ENCODE measurements around the gene CCDC83.

CCDC83 gene

DNA sequence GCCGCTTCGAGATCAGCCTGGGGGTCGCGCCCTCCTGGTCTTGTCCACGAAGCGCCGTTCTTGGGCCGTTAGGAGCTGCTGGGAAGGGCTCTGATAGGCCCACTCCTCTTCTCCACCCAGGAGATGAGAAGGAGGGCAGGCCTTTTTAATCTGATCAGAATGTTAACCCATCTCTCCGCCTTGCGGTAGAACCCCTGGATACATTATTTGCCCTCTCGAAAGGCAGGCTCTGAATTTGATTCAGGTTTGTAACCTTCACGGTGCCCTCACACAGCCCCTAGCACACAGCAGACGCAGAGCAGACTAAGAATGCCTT is at the start of gene CCDC83:
Gene CCDC83, plus strand, starts transcription at position 43 of the 316 bp plus-strand sequence. CDS start 9,741 bp downstream, outside the sequence.
- DNase-seq, result no peak

DNA sequence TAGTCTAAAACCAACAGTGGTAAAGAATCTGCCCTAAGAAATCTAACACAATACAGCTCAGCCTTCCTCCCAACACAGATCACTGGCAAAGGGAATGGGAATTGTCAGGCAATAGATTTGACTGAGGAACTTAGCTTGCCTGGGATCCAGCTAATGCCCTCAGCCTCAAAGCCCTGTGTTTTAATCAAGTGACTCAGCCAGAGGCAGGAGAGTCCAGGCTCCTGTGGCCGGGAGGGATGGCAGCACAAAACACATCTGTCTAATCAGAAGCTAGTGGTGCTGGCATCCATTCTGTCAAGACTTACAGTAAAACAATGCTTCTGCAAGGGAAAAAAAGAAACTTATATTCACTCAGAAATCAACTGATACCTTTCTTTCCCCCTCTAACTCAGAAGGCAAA is 49.8 kb upstream of the CCDC83 start:
- DNase-seq, result no peak

DNA sequence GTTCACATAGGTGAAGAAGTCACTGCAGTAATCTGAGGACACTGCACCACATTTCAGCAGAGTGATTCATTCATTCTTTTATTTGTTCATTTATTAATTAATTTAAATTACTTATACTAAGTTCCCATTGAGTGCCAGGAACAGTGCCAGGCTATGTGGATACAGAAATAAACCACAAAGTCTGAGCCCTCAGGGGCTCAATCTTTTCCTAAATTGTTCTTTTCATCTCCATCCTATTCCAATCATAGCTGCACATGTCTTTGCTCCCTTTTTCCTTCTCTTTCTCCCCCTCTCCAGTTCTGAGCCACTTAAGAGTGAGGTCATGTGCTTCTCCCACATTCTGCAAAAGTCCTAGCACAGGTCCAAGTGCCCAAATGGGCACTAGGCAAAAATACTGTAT is 49.2 kb upstream of the CCDC83 start:
- no peak for DNase-seq

DNA sequence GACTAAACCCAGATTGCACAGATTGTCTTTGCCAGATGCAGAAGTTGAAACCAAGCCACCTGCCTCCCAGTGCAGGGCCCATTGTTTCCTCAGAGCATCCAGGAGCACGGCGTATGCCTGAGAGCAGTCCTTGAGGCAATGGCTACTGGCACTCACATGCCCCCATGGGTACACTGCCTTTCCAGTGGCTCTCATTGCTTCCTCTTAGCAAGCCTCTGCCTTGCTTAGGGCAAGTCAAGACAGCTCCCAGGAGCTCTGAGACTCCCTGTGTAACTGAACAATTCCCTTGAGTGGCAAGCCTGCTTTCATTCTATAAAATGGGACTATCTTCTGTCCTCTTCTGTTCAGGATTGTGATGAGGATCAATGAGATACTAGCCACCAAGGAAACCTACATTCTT is 48.3 kb upstream of the CCDC83 start:
- no peak for DNase-seq

DNA sequence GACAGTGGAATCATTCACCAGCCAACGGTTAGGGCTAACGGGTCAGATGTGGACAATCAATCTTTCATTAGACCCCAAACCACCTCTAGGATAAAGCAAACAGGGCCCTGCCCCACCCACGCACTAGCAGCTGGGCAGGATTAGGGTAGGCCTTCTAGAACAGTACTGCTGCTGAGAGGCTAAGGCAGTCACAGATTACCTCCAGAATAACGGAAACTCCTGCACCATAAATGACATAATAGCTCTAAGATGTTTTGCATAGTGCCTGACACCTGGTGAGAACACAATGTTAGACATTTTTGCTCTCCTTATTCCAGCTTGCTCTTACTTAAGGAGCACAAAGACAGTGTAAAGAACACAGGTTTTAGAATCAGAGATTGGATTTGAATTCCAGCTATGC is 46.0 kb upstream of the CCDC83 start:
- DNase-seq, result no peak

DNA sequence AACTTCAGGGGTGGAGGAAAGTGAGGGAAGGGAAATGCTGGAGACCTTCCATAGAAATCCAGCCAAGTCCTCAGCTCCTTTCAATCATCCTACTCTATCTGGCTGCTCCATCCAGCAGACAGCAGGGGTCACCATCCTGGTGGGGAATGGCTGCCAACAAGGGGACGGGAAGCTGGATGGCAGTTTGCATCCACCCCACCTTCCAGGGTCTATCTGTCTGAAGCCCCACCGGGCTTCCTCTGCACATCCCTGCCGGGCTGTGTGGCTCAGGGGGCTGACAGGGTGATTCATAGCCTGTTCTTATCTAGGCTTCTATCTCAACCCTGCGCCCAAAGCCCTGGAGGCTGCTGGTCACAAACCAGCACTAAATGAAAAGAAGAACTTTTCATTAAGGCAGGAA is 45.3 kb upstream of the CCDC83 start:
- DNase-seq, result peak; percentile 71

DNA sequence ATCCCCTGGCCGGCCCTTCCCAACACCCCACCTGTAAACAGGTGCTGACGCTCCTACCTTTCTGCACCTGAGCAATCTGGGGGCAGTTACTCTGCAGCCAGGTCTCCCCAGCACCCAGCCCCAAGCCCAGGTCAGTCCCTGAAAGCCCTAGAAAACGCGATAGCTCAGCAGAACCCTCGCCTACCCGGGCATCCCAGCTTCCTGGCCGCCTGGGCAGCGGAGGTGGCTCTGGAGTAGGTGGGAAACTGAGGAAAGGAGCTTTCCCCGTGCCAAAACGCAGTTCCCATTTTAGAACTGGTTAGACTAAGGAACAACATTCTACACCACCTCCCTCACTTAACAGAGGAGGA is 44.7 kb upstream of the CCDC83 start:
- DNase-seq, result no peak

DNA sequence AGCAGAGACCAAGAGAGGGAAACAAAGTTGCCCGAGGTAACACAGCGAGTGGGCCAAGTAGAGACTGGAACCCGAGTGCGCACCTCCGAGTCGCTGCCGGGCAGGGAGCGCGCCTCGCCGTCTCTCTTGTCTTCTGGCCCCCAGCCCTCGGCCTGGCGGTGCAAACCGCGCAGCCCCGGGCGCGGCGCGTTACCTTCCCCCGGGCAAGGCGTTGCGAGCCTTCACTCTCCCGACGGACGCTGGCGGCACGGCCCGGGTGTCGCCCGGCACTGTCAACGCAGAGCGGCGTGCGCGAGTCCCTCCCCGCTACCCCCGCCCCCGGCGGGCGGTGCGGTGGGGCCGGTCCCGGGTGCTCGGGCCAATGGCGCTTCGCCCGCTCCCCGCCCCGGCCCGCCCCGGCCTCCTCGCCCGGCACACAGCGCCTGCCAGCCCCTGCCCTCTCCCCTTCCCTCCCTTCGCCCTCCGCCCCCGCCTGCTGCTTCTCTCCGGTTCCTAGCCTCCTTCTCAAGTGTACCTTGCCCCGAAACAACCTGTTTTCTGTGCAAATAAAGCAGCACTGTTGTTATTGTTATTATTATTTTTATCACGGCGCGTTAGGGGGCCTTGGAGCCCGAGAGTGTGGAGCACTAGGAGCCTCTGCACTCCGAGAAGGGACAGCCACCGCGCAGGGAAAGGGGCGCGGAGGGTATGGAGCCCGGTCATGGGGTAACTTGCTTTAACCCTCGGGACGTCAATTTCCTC is 44.1 kb upstream of the CCDC83 start, which contains the start of gene SYTL2:
Gene SYTL2, minus strand, starts transcription at position 271 of the 741 bp plus-strand sequence. CDS start 53,416 bp downstream, outside the sequence.
- DNase-seq, result peak; percentile 91

DNA sequence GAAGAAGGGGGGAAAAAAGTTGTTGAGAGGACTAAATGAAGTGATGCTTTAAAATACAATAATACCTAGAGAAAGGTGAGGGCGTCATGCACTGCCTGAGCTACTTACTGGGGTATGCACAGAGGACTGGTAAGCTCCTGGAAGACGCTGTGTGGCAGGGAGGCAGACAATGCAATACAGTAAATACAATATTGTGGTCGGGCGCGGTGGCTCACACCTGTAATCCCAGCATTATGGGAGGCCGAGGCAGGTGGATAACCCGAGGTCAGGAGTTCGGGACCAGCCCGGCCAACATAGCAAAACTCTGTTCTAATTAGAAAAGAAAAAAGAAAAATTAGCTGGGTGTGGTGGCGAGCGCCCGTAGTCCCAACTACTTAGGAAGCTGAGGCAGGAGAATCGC is 43.6 kb upstream of the CCDC83 start:
- no peak for DNase-seq

DNA sequence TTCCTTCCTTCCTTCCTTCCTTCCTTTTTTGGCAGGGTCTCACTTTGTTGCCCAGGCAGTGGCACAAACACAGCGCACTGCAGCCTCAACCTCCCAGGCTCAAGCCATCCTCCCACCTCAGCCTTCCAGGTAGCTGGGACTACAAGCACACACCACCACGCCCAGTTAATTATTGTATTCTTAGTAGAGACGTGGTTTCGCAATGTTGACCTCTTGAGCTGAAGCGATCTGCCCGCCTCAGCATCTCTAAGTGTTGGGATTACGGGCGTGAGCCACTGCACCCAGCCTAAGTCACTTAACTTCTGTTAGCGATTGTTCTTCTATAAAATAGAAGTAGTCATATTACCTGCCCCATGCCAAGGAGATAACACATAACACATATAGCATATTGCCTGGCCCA is 41.5 kb upstream of the CCDC83 start:
- DNase-seq, result no peak

DNA sequence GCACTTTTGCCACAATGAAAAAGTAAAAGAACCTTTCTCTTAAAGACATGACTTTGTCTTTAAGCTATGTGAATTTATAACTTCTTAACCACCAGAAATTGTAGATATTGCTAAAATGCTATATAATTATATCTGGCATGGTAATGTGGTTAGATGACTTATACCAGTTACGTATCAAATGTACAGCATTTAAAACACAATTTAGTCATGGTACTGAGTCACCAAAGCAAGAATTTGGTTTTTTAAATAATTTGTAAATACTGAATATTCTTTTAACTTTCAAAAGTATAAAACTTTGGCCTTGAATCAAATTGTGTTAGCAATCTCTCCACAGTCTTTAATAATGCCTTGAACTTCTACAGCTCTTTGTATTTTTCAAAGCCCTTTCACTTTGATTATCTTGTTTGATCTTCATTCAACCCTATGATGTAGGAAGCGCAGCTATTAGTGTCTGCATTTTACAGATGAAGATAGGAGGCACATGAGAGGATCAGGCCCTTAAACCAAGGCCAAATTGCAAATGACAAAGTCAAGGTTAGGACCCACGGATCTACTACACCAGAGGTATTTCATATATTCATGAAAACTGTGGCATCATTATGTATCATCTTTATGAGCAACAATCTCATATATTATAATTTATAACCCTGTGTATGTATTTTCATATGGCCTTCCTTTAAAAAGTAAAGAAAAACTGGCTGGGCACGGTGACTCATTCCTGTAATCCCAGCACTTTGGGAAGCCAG is 39.8 kb upstream of the CCDC83 start:
- DNase-seq, result no peak

DNA sequence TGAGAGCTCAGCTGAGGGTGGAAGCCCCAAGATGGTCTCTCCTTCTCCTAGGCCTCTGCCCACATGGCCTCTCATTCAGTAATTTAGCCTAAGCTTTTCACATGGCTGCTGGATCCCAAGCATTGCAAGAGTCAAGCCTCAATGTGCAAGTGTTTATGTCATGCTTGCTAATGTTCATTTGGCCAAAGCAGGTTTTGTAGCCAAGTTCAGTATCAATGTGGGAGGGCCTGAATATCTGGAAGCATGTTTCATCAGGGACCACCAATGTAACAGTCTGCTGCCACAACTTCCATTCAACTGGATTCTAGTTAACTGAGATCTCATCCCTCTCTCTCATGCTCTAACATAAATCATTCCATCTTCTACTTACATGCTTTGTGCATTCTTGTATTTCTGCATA is 35.7 kb upstream of the CCDC83 start:
- no peak for DNase-seq

DNA sequence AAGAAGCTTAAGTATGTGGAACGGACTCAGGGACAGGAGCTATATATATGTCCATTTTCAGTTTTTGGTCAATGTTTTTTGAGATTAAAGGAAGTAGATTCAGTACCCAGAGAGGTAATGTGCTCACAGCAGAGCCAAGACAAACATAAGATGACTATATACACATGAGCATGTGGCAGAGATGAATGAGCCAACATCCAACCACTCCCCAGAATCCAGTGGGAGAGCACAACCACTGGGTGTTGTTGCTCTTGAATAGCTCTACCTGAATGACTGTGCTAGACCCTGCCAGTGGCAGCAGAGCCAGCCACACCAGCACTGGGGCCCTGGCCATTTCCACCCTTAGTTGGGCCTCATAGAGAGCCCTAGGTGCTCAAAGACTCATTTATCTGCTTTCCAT is 33.5 kb upstream of the CCDC83 start:
- no peak for DNase-seq

DNA sequence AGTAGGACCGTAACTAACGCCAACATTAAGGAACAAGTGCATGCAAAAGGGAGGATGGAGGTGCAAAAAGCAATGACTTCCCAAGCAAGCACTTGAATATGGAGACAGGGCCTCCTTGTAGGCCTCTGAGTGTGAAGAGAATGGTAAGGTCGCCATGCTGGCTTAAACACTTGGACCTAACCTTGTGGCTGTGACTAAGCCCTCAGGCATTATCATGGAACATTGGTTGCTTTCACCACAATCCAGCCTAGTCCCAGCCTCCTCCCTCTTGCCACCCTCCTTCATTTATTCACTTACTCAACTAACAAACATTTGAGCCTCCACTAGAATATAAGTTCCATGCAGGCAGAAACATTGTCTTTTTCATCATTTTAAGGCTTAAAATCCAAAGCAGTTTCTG is 32.4 kb upstream of the CCDC83 start:
- DNase-seq, result no peak

DNA sequence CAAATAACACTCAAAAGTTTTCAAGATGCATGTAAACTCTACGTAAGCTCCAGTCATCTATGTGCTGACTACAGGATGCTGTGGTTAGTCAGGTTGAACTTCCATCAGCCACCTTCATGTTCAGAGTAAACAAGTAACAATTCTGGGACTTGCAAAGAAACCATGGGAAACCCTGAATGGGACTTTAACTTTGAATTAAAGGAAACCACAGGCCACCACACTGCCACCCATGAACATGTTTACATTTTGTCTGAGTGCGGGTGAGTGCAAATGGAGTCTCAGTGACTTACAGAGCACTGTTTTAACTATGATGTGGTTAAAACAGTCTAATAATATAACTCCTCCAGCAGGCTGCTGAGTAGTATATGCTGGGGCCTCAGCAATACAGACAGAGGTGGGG is 31.4 kb upstream of the CCDC83 start:
- DNase-seq, result no peak

DNA sequence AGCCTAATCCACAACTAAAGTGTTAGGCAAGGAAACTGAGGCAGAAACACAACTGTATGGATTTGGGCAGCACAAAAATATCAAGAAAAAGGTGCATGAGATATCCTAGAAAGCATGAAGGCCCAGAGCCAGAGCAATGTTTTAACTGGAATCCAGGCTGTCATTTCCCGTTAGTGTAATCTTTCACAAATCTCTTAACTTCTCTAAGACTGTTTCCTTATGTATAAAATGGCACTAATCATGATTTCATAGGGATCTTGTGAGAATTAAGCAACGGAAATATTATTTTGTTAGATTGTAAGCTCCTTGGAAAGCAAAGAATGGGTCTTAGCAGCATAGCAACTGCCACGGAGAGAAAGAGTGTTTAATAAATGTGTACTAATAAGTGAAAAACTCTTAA is 29.6 kb upstream of the CCDC83 start:
- DNase-seq, result no peak

DNA sequence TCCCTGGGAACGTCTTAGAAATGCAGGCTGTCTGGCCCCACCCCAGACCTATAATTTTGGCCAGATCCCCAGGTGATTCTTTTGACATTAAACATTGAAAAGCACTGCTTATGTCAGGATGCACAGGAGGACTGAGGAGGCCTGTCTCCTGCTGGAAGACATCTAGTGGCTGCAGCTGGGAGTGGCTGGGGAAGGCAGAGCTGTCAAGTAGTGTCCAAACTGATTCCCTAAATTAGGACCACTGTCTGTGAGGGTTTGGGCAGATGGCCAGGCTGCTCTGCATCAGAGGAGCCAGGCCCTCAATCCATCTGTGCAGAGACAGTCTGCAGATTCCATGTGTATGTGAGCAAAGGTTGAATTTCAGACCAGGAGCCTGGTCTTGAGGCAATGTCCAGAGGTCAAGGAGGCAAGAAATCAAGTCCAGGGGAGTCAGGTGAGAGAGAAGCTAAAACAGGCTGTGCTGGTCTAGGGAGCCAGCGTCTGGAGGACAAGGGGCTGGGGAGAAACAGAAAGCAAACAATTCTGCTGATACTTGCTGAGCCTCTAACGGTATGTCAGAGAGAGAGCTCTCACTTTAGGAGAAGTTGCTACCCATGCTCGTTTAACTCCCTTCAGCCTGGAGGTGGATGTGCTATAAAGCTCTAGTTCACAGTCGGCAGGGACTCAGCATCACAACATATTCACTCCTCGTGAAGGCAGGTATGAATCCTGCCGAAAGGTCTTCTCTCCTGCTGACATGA is 28.9 kb upstream of the CCDC83 start:
- DNase-seq, result peak; percentile 77

DNA sequence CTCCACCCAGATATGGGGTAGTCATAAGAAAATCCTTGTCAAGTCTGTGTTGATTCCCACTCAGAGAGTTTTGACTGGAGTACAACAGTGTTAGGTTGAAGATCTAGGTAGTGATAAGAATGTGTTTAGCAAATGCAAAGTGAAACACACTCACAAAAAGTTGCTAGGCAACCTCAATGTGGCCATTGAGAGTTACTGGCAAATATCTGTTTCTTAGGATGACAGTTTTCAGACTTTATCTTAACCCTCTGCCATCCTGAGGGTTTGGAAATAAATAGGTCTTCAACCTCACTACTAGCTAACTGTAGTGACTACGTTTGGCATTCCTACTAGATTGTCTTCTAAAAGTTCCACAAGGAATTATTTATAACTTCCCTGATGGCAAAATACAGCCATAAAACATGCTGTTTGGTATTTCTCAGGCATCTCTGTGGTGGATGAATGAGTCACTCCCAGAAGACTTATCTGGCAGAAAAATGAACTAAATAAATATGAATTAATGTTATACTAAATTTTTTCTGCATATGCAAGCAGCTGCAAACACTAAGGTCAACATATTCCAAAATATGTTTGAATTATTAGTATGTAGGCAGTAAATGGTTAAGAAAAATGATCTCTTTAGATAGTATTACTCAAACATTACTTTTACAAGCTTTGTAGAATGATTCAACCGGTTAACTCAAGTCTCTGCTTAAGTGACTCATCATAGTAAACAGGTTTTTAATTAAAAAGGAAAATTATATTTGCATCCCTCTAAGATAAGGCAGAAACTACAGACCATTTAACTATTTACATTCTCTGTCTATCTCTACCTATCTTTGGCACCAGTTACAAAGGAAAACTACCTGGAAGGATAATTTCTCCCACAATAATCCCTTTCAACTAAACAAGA is 27.2 kb upstream of the CCDC83 start:
- DNase-seq, result peak; percentile 82

DNA sequence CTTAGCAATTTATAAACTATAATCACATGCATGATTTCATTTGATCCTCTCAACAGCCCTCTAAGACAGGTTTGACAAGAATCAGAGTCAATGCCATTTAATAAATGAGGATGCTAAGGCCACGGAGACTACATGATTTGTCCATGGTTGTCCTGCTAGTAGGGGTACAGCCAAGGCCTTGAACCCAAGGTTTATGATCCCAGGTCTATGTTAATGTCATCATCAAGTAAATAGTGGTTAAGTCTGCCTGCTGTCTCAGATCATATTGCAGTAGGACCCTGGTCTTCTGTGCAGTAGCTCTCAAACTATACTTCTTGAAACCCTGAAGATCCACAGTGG is 26.6 kb upstream of the CCDC83 start:
- no peak for DNase-seq

DNA sequence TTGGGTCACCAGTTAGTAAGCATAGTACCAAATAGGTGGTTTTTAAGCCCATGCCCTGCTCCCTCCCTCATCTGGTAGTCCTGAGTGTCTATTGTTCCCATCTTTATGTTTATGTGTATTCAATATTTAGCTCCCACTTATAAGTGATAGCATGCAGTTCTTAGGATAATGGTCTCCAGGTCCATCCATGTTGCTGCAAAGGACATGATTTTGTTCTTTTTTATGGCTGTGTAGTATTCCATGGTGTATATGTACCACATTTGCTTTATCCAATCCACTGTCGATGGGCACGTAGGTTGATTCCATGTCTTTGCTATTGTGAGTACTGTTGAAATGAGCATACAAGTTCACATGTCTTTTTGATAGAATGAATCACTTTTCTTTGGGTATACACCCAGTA is 26.0 kb upstream of the CCDC83 start:
- no peak for DNase-seq

DNA sequence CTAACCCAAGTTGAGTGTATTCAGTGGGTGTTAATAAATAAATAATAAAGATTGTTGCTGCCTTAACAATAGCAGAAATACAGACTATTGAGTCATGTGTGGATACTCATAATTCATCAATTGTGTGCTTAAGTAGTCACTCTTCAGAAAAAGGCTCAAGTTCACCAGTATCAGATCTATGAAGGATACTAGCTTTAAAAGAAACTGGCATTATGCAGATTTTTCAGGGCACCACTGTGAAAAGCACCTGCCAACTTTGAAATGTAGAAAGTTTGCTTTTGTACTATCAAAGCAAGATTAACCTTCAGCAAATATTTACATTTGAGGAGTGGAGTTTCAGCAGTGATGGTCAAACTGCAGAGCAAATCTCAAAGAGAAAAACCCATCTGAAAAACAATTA is 24.1 kb upstream of the CCDC83 start:
- DNase-seq, result no peak

DNA sequence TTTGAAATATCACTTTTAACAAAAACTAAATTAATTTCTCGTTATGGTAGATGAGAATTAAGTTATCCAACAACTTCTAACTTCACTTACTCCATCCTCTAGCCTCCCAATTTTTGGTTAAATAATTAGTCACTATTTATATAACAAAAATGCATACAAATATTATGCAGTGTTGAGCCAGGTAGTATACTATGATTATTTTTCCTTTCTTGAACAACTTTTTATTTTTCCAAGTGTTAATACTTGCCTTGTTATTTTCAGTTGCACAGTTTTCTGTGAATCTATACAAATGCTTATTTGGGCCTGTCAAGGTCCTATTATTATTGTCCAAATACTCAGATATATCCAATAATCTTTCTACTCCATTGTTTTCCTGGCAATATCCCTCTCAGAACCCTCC is 19.9 kb upstream of the CCDC83 start:
- DNase-seq, result no peak

DNA sequence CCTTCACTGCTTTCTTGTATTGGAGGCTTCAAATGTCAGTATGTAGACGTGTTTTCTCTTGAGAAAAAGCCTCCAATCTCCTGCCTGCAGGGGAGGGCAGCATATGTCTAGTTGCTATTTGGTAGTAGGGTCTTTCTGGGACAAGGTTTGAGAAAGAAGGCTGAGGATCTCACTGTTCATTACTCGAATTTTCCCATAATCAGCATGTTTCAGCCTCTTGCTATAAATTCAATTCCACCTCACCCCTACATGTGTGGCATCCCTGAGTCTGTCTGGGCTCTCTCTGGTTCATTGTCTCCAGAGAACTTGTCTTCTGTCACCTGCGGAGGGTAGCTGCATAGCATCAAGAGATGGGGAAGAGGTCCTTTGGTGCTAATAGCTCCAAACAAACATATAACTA is 19.5 kb upstream of the CCDC83 start:
- DNase-seq, result no peak

Data from OCI-M1 (cell line).